Measurements from ENCODE around the gene XPR1.
"Not testable (repeated sequence)": the region's sequence is repeated elsewhere in the genome, so short reads cannot be mapped to it uniquely, and the experiment has no call there.

GRCh38 chr1:180833180-180833579 is 201.4 kb downstream of the XPR1 start:
- TF ChIP-seq POLR2AphosphoS5 (IDR thresholded peaks at IDR 0.05; ENCODE audit: insufficient read depth in 1 of 2, low read depth in 1 of 2), result not testable (repeated sequence)
- TF ChIP-seq, protein P1, sequence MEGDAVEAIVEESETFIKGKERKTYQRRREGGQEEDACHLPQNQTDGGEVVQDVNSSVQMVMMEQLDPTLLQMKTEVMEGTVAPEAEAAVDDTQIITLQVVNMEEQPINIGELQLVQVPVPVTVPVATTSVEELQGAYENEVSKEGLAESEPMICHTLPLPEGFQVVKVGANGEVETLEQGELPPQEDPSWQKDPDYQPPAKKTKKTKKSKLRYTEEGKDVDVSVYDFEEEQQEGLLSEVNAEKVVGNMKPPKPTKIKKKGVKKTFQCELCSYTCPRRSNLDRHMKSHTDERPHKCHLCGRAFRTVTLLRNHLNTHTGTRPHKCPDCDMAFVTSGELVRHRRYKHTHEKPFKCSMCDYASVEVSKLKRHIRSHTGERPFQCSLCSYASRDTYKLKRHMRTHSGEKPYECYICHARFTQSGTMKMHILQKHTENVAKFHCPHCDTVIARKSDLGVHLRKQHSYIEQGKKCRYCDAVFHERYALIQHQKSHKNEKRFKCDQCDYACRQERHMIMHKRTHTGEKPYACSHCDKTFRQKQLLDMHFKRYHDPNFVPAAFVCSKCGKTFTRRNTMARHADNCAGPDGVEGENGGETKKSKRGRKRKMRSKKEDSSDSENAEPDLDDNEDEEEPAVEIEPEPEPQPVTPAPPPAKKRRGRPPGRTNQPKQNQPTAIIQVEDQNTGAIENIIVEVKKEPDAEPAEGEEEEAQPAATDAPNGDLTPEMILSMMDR (IDR thresholded peaks at IDR 0.05), result not testable (repeated sequence)
